Muscle layer of duodenum (tissue), 2 donors: ENCODE results near the gene C20orf202.

Experiments used
- H3K27ac ChIP-seq: one replicate; pipeline ENCODE4 v1.7.0; 2013; ENCODE audit warnings: mild to moderate bottlenecking, low read length
- H3K27me3 ChIP-seq: one replicate; pipeline ENCODE4 v1.7.0; 2013; ENCODE audit warnings: low read depth, mild to moderate bottlenecking, control low read depth, low read length
- H3K36me3 ChIP-seq, 2 donors: one replicate each; pipeline ENCODE4 v1.7.0; 2013; ENCODE audit warnings: low read length in 2 of 2, control low read depth in 1 of 2, mild to moderate bottlenecking in 1 of 2; ENCODE audit not compliant: insufficient read depth in 2 of 2, control insufficient read depth in 1 of 2
- H3K4me1 ChIP-seq, 2 donors: one replicate each; pipeline ENCODE4 v1.7.0; 2013; ENCODE audit warnings: low read length in 2 of 2, mild to moderate bottlenecking in 2 of 2, control low read depth in 1 of 2, moderate library complexity in 1 of 2; ENCODE audit not compliant: insufficient read depth in 2 of 2, control insufficient read depth in 1 of 2
- H3K4me3 ChIP-seq, 2 donors: one replicate each; pipeline ENCODE4 v1.7.0; 2013; ENCODE audit warnings: low read length in 2 of 2, low read depth in 1 of 2, mild to moderate bottlenecking in 1 of 2
- H3K9me3 ChIP-seq, 2 donors: one replicate each; pipeline ENCODE4 v1.7.0; 2013; ENCODE audit warnings: low read length in 2 of 2, control low read depth in 1 of 2, mild to moderate bottlenecking in 1 of 2; ENCODE audit not compliant: control insufficient read depth in 1 of 2
- donor health status: healthy.

C20orf202 gene

DNA sequence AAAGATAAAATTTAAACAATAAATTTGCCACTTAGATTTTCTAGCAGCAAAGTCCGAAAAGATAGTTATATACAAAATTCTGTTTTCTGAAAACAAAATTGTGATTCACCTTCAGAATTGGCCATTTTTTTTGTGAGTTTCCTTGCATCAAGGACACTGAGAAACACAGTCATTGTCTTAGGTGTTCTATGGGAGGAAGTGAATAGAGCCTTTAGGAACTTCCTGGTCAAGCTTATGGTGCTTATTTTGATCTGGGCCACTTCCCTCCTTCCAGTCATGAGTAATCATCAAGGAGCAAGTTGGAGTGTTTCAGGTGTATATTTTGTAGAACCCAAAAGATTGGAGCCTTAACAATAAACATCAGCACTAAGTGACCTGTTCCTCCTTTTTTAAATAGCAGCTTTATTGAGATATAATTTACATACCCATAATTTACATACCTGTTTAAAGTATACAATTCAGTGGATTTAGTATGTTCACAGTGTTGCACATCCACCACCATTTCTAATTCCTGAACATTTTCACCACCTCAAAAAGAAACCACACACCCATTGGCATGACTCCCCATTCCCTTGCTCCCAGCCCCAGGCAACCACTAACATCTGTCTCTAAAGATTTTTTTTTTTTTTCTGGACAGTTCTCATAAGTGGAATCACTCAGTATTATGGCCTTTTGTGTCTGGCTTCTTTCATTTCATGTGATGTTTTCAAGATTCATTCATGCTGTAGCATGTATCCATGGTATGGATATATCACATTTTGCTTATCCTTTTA, 36.1 kb upstream of the C20orf202 start:
- Histone ChIP-seq H3K27ac (no peak overlapping the region), H3K36me3 (peaks cover 80 to 85% of the 10 kb centered on the region in 2 donors), H3K4me3 (no peak overlapping the region), H3K9me3 (no peaks in the 10 kb centered on the region), H3K4me1 (no peaks in the 10 kb centered on the region), H3K27me3 (no peaks in the 10 kb centered on the region)

DNA sequence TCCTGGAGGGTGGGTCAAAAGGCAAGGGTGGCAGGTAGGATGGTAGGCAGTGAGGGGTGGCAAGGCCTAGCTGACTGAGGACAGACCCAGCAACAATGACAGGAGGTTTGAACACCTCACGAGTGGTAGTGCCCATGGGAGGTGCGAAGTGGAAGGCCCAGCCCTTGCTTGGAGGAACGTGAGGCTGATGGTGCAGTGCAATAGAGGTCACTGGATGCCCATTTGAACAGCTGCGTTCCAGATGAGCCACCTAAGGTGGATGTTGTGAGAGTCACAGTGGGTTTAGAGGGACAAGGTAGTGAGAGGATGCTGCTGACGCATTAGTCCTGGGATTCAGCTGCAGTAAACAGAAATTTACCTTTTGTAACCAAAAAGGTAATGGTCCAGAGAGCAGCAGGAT, 34.0 kb upstream of the C20orf202 start:
- Histone ChIP-seq H3K36me3 (peaks cover 69 to 88% of the 10 kb centered on the region in 2 donors), H3K4me1 (no peaks in the 10 kb centered on the region), H3K9me3 (no peaks in the 10 kb centered on the region), H3K27me3 (no peaks in the 10 kb centered on the region), H3K4me3 (no peak overlapping the region), H3K27ac (no peak overlapping the region)

DNA sequence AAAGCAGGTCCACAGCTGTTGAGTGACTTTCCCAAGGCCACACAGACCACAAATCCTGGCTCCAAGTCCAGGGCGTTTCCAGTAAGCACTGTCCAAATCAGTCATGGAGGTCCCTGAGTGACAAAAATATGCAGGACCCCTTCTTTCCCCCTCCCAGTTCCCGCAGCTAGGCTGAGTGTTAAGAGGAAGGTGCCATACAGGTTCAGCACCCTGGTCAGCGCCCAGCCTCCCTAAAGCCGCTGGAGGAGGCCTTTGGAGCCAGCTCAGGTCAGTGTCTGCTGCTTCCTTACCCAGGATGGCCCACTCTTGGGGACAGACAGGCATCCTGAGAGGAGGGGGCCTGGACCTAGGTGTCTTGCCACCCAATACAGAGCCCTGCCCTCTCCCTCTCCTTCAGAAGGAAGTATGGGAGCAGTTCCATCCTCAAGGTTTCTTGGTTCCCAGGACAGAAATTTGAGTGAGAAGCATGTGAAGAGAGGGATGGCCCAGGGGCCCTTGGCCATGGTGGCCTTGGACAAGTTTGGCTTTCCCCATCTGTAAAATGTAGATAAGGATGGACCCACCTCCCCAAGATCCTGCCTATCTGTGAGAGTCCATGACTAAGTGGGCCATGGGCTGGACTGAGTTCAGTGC, 31.7 kb upstream of the C20orf202 start:
- Histone ChIP-seq H3K27me3 (no peaks in the 10 kb centered on the region), H3K9me3 (no peaks in the 10 kb centered on the region), H3K36me3 (peaks cover 46 to 85% of the 10 kb centered on the region in 2 donors), H3K27ac (no peak overlapping the region), H3K4me3 (no peak overlapping the region), H3K4me1 (no peaks in the 10 kb centered on the region)

DNA sequence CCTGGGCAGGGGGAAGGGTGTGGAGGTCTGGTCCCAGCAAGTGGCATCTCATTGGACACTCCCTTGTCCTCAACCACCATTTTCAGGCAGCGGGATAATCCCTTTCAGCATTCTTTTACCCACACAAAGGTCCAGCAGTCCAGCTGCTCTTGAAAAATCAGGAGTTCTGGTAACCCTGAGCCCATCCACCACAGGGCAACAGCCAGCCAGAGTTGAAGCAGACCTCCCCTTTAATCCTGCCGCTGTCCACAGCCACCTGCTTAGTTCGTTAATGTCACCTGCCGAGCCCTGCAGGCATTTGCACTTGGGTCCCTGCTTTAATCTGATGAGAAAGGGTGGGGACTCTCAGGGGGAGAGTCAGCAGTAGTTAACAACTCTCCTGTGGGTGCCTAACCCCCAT, 29.6 kb upstream of the C20orf202 start:
- H3K36me3 ChIP-seq: peaks cover 26 to 70% of the 10 kb centered on the region in 2 donors

DNA sequence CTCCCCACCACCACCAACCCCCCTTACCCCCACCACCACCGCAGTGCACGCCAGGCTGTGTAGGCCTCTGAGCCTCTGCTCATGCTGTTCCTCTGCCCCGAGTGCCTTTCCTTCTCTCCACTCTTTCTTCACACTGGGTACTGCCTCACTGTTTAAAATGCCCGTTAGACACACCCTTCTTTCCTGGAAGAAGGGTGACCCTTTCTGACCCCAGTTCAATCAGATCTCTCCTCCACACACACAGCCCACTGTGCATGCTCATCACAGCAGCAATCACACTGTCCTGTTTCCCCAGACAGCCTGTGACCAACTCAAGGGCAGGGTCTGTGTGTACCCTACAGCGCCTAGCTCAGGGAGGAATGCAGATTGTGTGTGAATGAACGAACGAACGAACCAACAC, 28.5 kb upstream of the C20orf202 start:
- H3K27ac ChIP-seq: no peak overlapping the region
- no peaks in the 10 kb centered on the region for H3K9me3 ChIP-seq
- no peaks in the 10 kb centered on the region for H3K27me3 ChIP-seq
- H3K36me3 ChIP-seq: peaks cover 17 to 59% of the 10 kb centered on the region in 2 donors
- no peak overlapping the region for H3K4me3 ChIP-seq
- H3K4me1 ChIP-seq: no peaks in the 10 kb centered on the region

More for the DNA sequence above, 29.6 kb upstream of the C20orf202 start:
- Histone ChIP-seq H3K27ac (no peak overlapping the region), H3K4me1 (no peaks in the 10 kb centered on the region), H3K27me3 (no peaks in the 10 kb centered on the region), H3K4me3 (no peak overlapping the region), H3K9me3 (no peaks in the 10 kb centered on the region)

DNA sequence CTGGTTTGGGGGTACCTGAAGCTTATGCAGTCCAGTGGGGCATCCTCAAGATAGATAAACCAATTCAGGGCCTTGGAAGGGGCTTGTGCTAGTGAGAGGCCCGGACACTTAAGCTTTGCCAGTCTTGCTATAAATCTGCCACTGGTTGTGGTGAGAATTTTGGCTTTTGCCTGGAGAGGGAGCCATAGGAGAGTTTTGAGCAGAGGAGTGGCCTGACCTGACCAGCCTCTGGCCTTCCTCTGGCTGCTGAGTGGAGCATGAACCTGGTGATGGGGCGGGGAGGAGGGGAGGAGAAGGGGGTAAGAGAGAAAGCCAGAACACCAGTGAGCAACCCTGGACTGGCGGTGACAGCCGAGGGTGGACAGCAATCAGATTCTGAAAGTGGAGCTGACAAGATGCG, 25.6 kb upstream of the C20orf202 start:
- no peaks in the 10 kb centered on the region for H3K9me3 ChIP-seq
- H3K27me3 ChIP-seq: no peaks in the 10 kb centered on the region
- no peak overlapping the region for H3K4me3 ChIP-seq
- no peak overlapping the region for H3K27ac ChIP-seq
- no peaks in the 10 kb centered on the region for H3K4me1 ChIP-seq
- H3K36me3 ChIP-seq: peaks cover 0 to 39% of the 10 kb centered on the region in 2 donors

DNA sequence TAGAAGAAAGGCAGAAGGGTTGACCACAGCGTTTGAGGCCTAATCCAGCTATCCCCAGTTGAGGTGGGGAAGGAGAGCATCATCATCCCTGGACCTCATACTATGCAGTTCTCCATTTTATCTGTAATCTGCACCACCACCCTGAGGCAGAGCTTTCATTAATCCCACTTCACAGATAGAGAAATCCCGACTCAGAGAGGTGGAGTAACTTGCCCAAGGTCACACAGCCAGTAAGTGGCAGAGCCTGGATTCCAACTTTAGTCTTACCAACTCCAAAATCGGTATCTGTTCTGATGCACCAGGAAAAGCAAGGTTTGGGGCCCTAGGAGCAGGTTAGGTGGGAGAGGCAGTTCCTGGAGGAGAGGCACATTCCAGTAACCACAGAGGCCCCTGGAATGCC, 25.2 kb upstream of the C20orf202 start:
- peaks cover 0 to 35% of the 10 kb centered on the region in 2 donors for H3K36me3 ChIP-seq
- H3K4me3 ChIP-seq: no peak overlapping the region
- H3K9me3 ChIP-seq: no peaks in the 10 kb centered on the region
- H3K4me1 ChIP-seq: no peaks in the 10 kb centered on the region
- no peaks in the 10 kb centered on the region for H3K27me3 ChIP-seq
- no peak overlapping the region for H3K27ac ChIP-seq

DNA sequence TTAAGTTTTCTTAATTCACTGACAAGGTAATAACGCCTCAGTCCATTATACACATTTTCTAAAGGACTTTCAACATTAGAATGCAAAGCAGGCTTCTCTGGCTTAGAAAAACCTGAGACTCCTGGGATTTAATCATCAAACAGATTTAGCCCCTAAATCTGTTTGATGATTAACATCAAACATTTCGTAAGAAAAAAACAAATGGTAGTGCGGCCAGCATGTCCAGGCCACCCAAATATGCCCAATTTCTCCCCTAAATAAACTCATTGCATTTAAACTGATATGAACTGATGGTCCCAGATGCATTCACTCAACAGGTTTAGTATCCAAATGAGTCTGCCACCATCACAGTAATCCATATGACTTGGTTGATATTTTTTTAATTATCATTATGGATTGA, 24.6 kb upstream of the C20orf202 start:
- Histone ChIP-seq H3K36me3 (peaks cover 0 to 30% of the 10 kb centered on the region in 2 donors), H3K4me3 (no peak overlapping the region), H3K27me3 (no peaks in the 10 kb centered on the region), H3K9me3 (no peaks in the 10 kb centered on the region), H3K4me1 (no peaks in the 10 kb centered on the region), H3K27ac (no peak overlapping the region)

DNA sequence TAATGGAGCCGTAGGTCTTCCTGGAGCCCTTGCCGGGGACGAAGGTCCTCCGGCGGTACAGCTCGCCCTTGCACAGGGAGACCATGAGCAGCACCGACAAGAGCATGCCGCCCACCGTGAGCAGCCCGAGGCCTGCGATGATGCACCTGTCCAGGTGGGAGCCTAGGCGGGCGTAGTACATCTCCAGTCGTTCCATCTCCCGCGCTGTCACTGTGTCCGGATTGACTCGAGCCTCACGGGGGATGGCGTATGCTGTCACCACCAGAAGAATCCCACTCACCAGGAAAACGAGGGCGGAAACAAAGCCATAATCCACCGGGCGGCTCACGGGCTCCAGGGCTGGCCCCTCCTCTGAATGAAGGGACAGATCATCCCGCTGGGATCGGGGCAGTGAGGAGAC, 22.3 kb upstream of the C20orf202 start:
- peaks cover 4% of the 10 kb centered on the region for H3K27me3 ChIP-seq
- H3K9me3 ChIP-seq: no peaks in the 10 kb centered on the region
- H3K4me1 ChIP-seq: peaks cover under 1 to 12% of the 10 kb centered on the region in 2 donors
- no peak overlapping the region for H3K4me3 ChIP-seq
- H3K36me3 ChIP-seq: peaks cover 0 to 11% of the 10 kb centered on the region in 2 donors
- no peak overlapping the region for H3K27ac ChIP-seq

DNA sequence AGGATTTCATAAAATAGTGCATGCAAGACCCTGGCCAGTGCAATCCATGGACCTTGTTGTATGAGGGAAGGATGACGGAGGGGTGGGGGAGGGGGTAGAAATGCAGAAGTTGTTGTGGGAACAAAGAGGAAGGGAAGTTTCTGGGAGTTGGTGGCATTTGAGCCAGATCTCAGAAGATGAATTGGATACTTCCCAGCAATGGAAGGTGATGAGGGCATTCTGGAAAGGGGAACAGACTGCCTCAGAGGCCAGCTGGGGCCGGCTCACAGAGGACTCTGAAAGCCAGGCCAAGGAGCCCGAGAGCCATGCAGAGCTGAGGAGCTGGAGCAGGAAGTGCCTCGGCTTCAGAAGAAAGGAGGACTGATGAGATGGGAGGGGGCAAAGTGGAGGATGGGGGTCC, 21.1 kb upstream of the C20orf202 start:
- H3K4me1 ChIP-seq: peaks cover 6 to 14% of the 10 kb centered on the region in 2 donors
- H3K27ac ChIP-seq: no peak overlapping the region
- no peak overlapping the region for H3K4me3 ChIP-seq
- no peaks in the 10 kb centered on the region for H3K36me3 ChIP-seq
- no peaks in the 10 kb centered on the region for H3K9me3 ChIP-seq
- peaks cover 11% of the 10 kb centered on the region for H3K27me3 ChIP-seq

DNA sequence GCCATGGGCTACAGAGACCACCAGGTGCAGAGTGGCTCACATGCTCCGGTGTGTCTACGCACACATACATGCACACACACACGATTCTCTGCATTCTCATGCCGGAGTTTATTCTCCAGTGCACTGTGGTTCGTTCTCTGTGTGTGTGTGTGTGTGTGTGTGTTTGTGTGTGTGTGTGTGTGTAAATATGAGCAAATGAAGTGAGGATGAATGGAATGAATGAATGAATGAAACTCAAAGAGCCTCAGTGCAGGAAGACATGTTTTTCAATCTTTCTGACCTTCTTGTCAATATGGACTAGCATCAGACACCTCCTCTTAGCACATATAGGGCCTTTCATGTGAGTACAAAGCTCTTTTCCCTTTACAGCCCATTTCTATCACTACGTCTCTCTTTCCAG, 20.1 kb upstream of the C20orf202 start:
- H3K4me3 ChIP-seq: no peak overlapping the region

More for the DNA sequence above, 20.1 kb upstream of the C20orf202 start:
- Histone ChIP-seq H3K4me1 (peaks cover 6 to 19% of the 10 kb centered on the region in 2 donors), H3K9me3 (no peaks in the 10 kb centered on the region), H3K27ac (no peak overlapping the region), H3K27me3 (peaks cover 11% of the 10 kb centered on the region), H3K36me3 (no peaks in the 10 kb centered on the region)
